ENCODE results near the gene ERN2. TPM values are rescaled to one million over a fixed set of nuclear protein-coding genes. Genes with fewer than 3 reads are reported as not detected.
A peak's percentile ranks its signal among the peaks of the same experiment; 100 is the strongest.
"Not testable (repeated sequence)": the region's sequence is repeated elsewhere in the genome, so short reads cannot be mapped to it uniquely, and the experiment has no call there.

Gene ERN2
- total RNA-seq, 2 donors from 2014 or later: 121 to 191 TPM

- H3K27me3 ChIP-seq: no peaks in the 10 kb centered on the region
- H3K36me3 ChIP-seq: no peaks in the 10 kb centered on the region
- no peak for DNase-seq
- no peak overlapping the region for H3K4me3 ChIP-seq
- H3K4me1 ChIP-seq: no peaks in the 10 kb centered on the region
- no peak overlapping the region for H3K27ac ChIP-seq
- no peak for TF ChIP-seq CTCF (IDR thresholded peaks at IDR 0.05)
- no peaks in the 10 kb centered on the region for H3K9me3 ChIP-seq
- intact Hi-C loops (cut with DNase I): loop anchor here (5.0 kb wide), 3 partner anchors 63 to 298 kb away; no protein-coding TSS in a partner anchor
- no peak overlapping the region for H3K9ac ChIP-seq (ENCODE audit: low read depth in 2 of 2, low read length in 2 of 2)
Observed at GRCh38 chr16:23739516-23739915, 26.5 kb upstream of the ERN2 start.

GRCh38 chr16:23737423-23738028 is 24.5 kb upstream of the ERN2 start:
- H3K27ac ChIP-seq; DNase-seq; H3K27me3 ChIP-seq; H3K4me1 ChIP-seq; H3K36me3 ChIP-seq; H3K9ac ChIP-seq (ENCODE audit: low read depth in 2 of 2, low read length in 2 of 2); H3K9me3 ChIP-seq; H3K4me3 ChIP-seq: not testable (repeated sequence)
- intact Hi-C loops (cut with DNase I): loop anchor here (5.0 kb wide), 3 partner anchors 65 to 300 kb away; no protein-coding TSS in a partner anchor

GRCh38 chr16:23734176-23734893 is 21.3 kb upstream of the ERN2 start:
- H3K4me1 ChIP-seq: no peaks in the 10 kb centered on the region
- no peaks in the 10 kb centered on the region for H3K36me3 ChIP-seq
- no peak for TF ChIP-seq CTCF (IDR thresholded peaks at IDR 0.05)
- no peak overlapping the region for H3K27ac ChIP-seq
- DNase-seq: no peak
- no peak overlapping the region for H3K4me3 ChIP-seq
- no peak overlapping the region for H3K9ac ChIP-seq (ENCODE audit: low read depth in 2 of 2, low read length in 2 of 2)
- intact Hi-C loops (cut with DNase I): no loop called here
- no peaks in the 10 kb centered on the region for H3K9me3 ChIP-seq
- no peaks in the 10 kb centered on the region for H3K27me3 ChIP-seq

- no peaks in the 10 kb centered on the region for H3K9me3 ChIP-seq
- intact Hi-C loops (cut with DNase I): no loop called here
- no peak overlapping the region for H3K27ac ChIP-seq
- no peak overlapping the region for H3K4me3 ChIP-seq
- no peaks in the 10 kb centered on the region for H3K4me1 ChIP-seq
- no peaks in the 10 kb centered on the region for H3K27me3 ChIP-seq
- peak; percentile 83 for DNase-seq
- no peak for TF ChIP-seq CTCF (IDR thresholded peaks at IDR 0.05)
- peak overlapping the region in 1 of 2 donors; percentile 35 for H3K9ac ChIP-seq (ENCODE audit: low read depth in 2 of 2, low read length in 2 of 2)
- no peaks in the 10 kb centered on the region for H3K36me3 ChIP-seq
Observed at GRCh38 chr16:23729503-23730424, 16.7 kb upstream of the ERN2 start.

- no peak overlapping the region for H3K9ac ChIP-seq (ENCODE audit: low read depth in 2 of 2, low read length in 2 of 2)
- intact Hi-C loops (cut with DNase I): no loop called here
- no peak overlapping the region for H3K4me3 ChIP-seq
- H3K4me1 ChIP-seq: no peaks in the 10 kb centered on the region
- DNase-seq: no peak
- H3K27me3 ChIP-seq: no peaks in the 10 kb centered on the region
- no peak for TF ChIP-seq CTCF (IDR thresholded peaks at IDR 0.05)
- no peaks in the 10 kb centered on the region for H3K36me3 ChIP-seq
- no peaks in the 10 kb centered on the region for H3K9me3 ChIP-seq
- H3K27ac ChIP-seq: no peak overlapping the region
Observed at GRCh38 chr16:23728112-23728477, 15.1 kb upstream of the ERN2 start.
